Measurements from ENCODE around the gene SHOC2. TPM values are rescaled to one million over a fixed set of nuclear protein-coding genes. Genes with fewer than 3 reads are reported as not detected.

SHOC2 gene
- total RNA-seq, 4 donors from 2014 or later, result 28.4 to 41.9 (median 36.2) TPM

DNA sequence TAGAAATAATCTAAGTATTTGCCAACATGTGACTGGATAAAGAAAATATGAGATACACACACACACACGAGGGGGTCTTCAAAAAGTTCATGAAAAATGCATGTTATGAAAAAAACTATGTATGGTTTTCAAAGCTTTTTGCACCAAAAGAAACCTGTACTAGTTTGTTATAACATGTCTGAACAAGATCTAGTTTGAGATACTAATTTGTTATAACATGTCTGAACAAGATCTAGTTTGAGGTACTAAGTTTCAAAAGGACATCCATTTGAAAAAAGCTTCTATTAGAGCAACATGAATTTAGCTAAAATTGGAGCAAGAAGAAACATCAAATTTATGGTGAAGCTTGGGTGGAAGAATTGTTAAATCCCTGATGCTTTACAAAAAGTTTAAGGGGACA lies 137.6 kb downstream of the SHOC2 start:
- no peak for TF ChIP-seq POLR2A (IDR thresholded peaks at IDR 0.05)
- TF ChIP-seq, protein P1, sequence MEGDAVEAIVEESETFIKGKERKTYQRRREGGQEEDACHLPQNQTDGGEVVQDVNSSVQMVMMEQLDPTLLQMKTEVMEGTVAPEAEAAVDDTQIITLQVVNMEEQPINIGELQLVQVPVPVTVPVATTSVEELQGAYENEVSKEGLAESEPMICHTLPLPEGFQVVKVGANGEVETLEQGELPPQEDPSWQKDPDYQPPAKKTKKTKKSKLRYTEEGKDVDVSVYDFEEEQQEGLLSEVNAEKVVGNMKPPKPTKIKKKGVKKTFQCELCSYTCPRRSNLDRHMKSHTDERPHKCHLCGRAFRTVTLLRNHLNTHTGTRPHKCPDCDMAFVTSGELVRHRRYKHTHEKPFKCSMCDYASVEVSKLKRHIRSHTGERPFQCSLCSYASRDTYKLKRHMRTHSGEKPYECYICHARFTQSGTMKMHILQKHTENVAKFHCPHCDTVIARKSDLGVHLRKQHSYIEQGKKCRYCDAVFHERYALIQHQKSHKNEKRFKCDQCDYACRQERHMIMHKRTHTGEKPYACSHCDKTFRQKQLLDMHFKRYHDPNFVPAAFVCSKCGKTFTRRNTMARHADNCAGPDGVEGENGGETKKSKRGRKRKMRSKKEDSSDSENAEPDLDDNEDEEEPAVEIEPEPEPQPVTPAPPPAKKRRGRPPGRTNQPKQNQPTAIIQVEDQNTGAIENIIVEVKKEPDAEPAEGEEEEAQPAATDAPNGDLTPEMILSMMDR (IDR thresholded peaks at IDR 0.05), result no peak
- intact Hi-C loops (cut with DNase I; ENCODE audit: low total_unique reads), result no loop called here
- no peak overlapping the region for H3K4me3 ChIP-seq (ENCODE audit: low read depth, poor library complexity, severe bottlenecking)
- no peak for DNase-seq (ENCODE audit: low spot score in 2 of 2)
- 49 to 50% methylated on average over 1 of the region's 1 CpG for WGBS, 2 donors

MicroRNAs within 50 kb of the gene (microRNA counts, 767-probe panel; counts per million panel counts)
- microRNA hsa-miR-548e, result 0 to 358 counts per million in 2 donors

Small RNAs within 50 kb of the gene (microRNA-seq; reads per million reads assigned to microRNA genes)
- gene MIR548E (ENCODE audit: borderline number of aligned reads in 1 of 2, borderline replicate concordance in 2 of 2), result 0 to 1.4 reads per million in 2 donors

Other genes with a start within 250 kb of the SHOC2 start
- 100 to 1,000 TPM; 230 to 445 (median 330) TPM for gene PDCD4, start 47.7 kb upstream of the SHOC2 start, total RNA-seq
- gene BBIP1, start 424 bp upstream of the SHOC2 start, total RNA-seq, result 10 to 100 TPM in 1 of 4 donors, 1 to 10 TPM in 3; 6.0 to 10.3 (median 8.9) TPM
- 1 to 10 TPM; 2.9 to 9.7 (median 5.3) TPM for gene ADRA2A, start 157.4 kb downstream of the SHOC2 start, total RNA-seq